ENCODE data around the gene ZRSR2.
"Not testable (repeated sequence)": the region's sequence is repeated elsewhere in the genome, so short reads cannot be mapped to it uniquely, and the experiment has no call there.

ZRSR2 gene

GRCh38 chrX:15789979-15790768 lies at the start of gene ZRSR2:
TSS of gene ZRSR2 (plus strand) at chrX:15790484. CDS start at chrX:15790496, 12 bp downstream.
- DNase-seq: peak; percentile 61

GRCh38 chrX:15744181-15744867 lies 46.0 kb upstream of the ZRSR2 start:
- no peak for DNase-seq

- DNase-seq: no peak
Measured at GRCh38 chrX:15745179-15745578, 45.1 kb upstream of the ZRSR2 start.

- not testable (repeated sequence) for DNase-seq
Measured at GRCh38 chrX:15746651-15747050, 43.6 kb upstream of the ZRSR2 start.

GRCh38 chrX:15747626-15748173 lies 42.6 kb upstream of the ZRSR2 start:
- DNase-seq: no peak

- no peak for DNase-seq
Measured at GRCh38 chrX:15748841-15749240, 41.4 kb upstream of the ZRSR2 start.

GRCh38 chrX:15749642-15750610 lies 40.4 kb upstream of the ZRSR2 start:
- no peak for DNase-seq

GRCh38 chrX:15750611-15751154 lies 39.6 kb upstream of the ZRSR2 start:
- no peak for DNase-seq

GRCh38 chrX:15751155-15751819 lies 39.0 kb upstream of the ZRSR2 start:
- DNase-seq: no peak

- no peak for DNase-seq
Measured at GRCh38 chrX:15755091-15755490, 35.2 kb upstream of the ZRSR2 start.

GRCh38 chrX:15758140-15758539 lies 32.1 kb upstream of the ZRSR2 start:
- no peak for DNase-seq

- DNase-seq: not testable (repeated sequence)
Measured at GRCh38 chrX:15759886-15760285, 30.4 kb upstream of the ZRSR2 start.

- no peak for DNase-seq
Measured at GRCh38 chrX:15761564-15762191, 28.6 kb upstream of the ZRSR2 start.

- DNase-seq: no peak
Measured at GRCh38 chrX:15769300-15769954, 20.9 kb upstream of the ZRSR2 start.

- DNase-seq: no peak
Measured at GRCh38 chrX:15781961-15782699, 8.2 kb upstream of the ZRSR2 start.

- DNase-seq: no peak
Measured at GRCh38 chrX:15785176-15785750, 5.0 kb upstream of the ZRSR2 start.

GRCh38 chrX:15786915-15787314 lies 3.4 kb upstream of the ZRSR2 start:
- peak; percentile 0 for DNase-seq

- no peak for DNase-seq
Measured at GRCh38 chrX:15790769-15791290, 546 bp downstream of the ZRSR2 start.

GRCh38 chrX:15797707-15798106 lies 7.4 kb downstream of the ZRSR2 start:
- no peak for DNase-seq

GRCh38 chrX:15804563-15804962 lies 14.3 kb downstream of the ZRSR2 start:
- DNase-seq: no peak

All from NCI-H1436 (cell line).